SK-N-SH (cell line): ENCODE data around the gene AHCYL2. TPM values are rescaled to one million over a fixed set of nuclear protein-coding genes. Genes with fewer than 3 reads are reported as not detected.

ENCODE experiments used
- CTCF ChIA-PET: fragments of 300-600, 350-600 bp; formaldehyde crosslinking; extraction: SDS; loops from one replicate; lab custom pipeline; 2021; lab: Yijun Ruan, JAX
- POLR2A ChIA-PET: fragments of 350-600 bp; sonication (Branson Sonifier 250); formaldehyde crosslinking; extraction: SDS; loops from one replicate; lab custom pipeline; 2020; ENCODE audit warnings: antibody characterized with exemption, inconsistent platforms; lab: Yijun Ruan, JAX
- DNase-seq: peaks from one replicate; pipeline ENCODE4 v3.0.0; 2012
- H2AFZ ChIP-seq: fragments of 200-600 bp; sonication (generic); 2 replicates; pipeline ENCODE4 v1.8.1; 2016; ENCODE audit warnings: antibody characterized with exemption, mild to moderate bottlenecking, low read depth
- H3F3A ChIP-seq: fragments of 200-600 bp; sonication (generic); replicated peaks from 2 replicates; pipeline ENCODE3; 2016; ENCODE audit warnings: antibody characterized with exemption, mild to moderate bottlenecking; ENCODE audit not compliant: insufficient read depth
- H3K27ac ChIP-seq, 2 experiments: fragments of 200-500 bp in 1 of 2; fragments of 200-600 bp in 1 of 2; sonication (Bioruptor generic) in 1 of 2; sonication (generic), shearing (Covaris generic) in 1 of 2; 2 replicates each; pipeline versions ENCODE4 v1.5.1 to v1.6.1; 2014 to 2016; ENCODE audit warnings: low read depth in 2 of 2, inconsistent platforms in 1 of 2, low read length in 1 of 2, mild to moderate bottlenecking in 1 of 2, mixed read lengths in 1 of 2
- H3K27me3 ChIP-seq: fragments of 200-600 bp; sonication (generic), shearing (Covaris generic); 2 replicates; pipeline ENCODE4 v1.6.1; 2016; ENCODE audit warnings: mixed run types; ENCODE audit not compliant: insufficient read depth
- H3K36me3 ChIP-seq, 2 experiments: fragments of 200-500 bp in 1 of 2; fragments of 200-600 bp in 1 of 2; sonication (Bioruptor generic) in 1 of 2; sonication (generic) in 1 of 2; replicated peaks in 1 of 2; 2 replicates each; pipeline versions ENCODE3 to v1.5.1; 2014 to 2016; ENCODE audit warnings: low read length in 1 of 2, mild to moderate bottlenecking in 1 of 2; ENCODE audit not compliant: insufficient read depth in 2 of 2, control insufficient read depth in 1 of 2
- H3K4me1 ChIP-seq, 2 experiments: fragments of 200-500 bp in 1 of 2; fragments of 200-600 bp in 1 of 2; sonication (Bioruptor generic) in 1 of 2; sonication (generic), shearing (Covaris generic) in 1 of 2; 2 replicates each; pipeline versions ENCODE4 v1.5.1 to v1.6.1; 2014 to 2016; ENCODE audit warnings: low read depth in 1 of 2, low read length in 1 of 2, mixed run types in 1 of 2; ENCODE audit not compliant: insufficient read depth in 2 of 2, control insufficient read depth in 1 of 2
- H3K4me2 ChIP-seq: fragments of 200-600 bp; sonication (generic), shearing (Covaris generic); 2 replicates; pipeline ENCODE4 v1.6.1; 2017; ENCODE audit warnings: mixed run types
- H3K4me3 ChIP-seq, 2 experiments: fragments of 200-500 bp in 1 of 2; fragments of 200-600 bp in 1 of 2; sonication (Bioruptor generic) in 1 of 2; sonication (generic), shearing (Covaris generic) in 1 of 2; 2 replicates each; pipeline versions ENCODE4 v1.5.1 to v1.8.1; 2014 to 2016; ENCODE audit warnings: low read depth in 2 of 2, inconsistent platforms in 1 of 2, low read length in 1 of 2, mild to moderate bottlenecking in 1 of 2, mixed read lengths in 1 of 2, moderate library complexity in 1 of 2
- H3K79me2 ChIP-seq: fragments of 200-600 bp; sonication (generic); 2 replicates; pipeline ENCODE4 v1.8.1; 2017; ENCODE audit warnings: mild to moderate bottlenecking; ENCODE audit not compliant: insufficient read depth
- H3K9ac ChIP-seq: fragments of 200-600 bp; sonication (generic); 2 replicates; pipeline ENCODE4 v1.6.1; 2017; ENCODE audit warnings: mixed run types
- H3K9me2 ChIP-seq: fragments of 200-600 bp; sonication (generic); 2 replicates; pipeline ENCODE4 v1.6.1; 2017; ENCODE audit warnings: mixed run types
- H3K9me3 ChIP-seq: fragments of 200-600 bp; sonication (generic); 2 replicates; pipeline ENCODE4 v1.6.1; 2017; ENCODE audit warnings: mixed run types, mild to moderate bottlenecking, moderate library complexity
- H4K20me1 ChIP-seq: fragments of 200-600 bp; sonication (generic); 2 replicates; pipeline ENCODE4 v1.6.1; 2017; ENCODE audit warnings: mild to moderate bottlenecking, mixed run types; ENCODE audit not compliant: insufficient read depth
- CTCF ChIP-seq: fragments of 200-600 bp; sonication (generic); IDR thresholded peaks from 2 replicates; pipeline ENCODE4 v1.6.1; 2017; ENCODE audit warnings: antibody characterized with exemption, mild to moderate bottlenecking, moderate library complexity
- ELF1 ChIP-seq: IDR thresholded peaks from 2 replicates; pipeline ENCODE4 v1.4.0; 2012
- EP300 ChIP-seq, 2 experiments: IDR thresholded peaks; 2 replicates each; pipeline versions ENCODE4 v1.4.0 to v1.6.1; 2012; ENCODE audit warnings: borderline replicate concordance in 1 of 2, low read depth in 1 of 2, low read length in 1 of 2
- FOSL2 ChIP-seq: IDR thresholded peaks from 2 replicates; pipeline ENCODE4 v1.4.0; 2012; ENCODE audit warnings: low read depth, mild to moderate bottlenecking, moderate library complexity, borderline replicate concordance
- NRF1 ChIP-seq: IDR thresholded peaks from 2 replicates; pipeline ENCODE4 v1.6.1; 2012; ENCODE audit warnings: low read depth, mild to moderate bottlenecking, low read length
- POLR2AphosphoS5 ChIP-seq: IDR thresholded peaks from 2 replicates; pipeline ENCODE4 v1.6.1; 2012; ENCODE audit warnings: low read depth, low read length
- RAD21 ChIP-seq: IDR thresholded peaks from 2 replicates; pipeline ENCODE4 v1.6.1; 2012; ENCODE audit warnings: mild to moderate bottlenecking, low read length
- RCOR1 ChIP-seq: fragments of 150-350 bp; IDR thresholded peaks from 2 replicates; pipeline ENCODE4 v1.6.1; 2017; ENCODE audit warnings: antibody characterized with exemption, low read length
- RFX5 ChIP-seq: IDR thresholded peaks from 2 replicates; pipeline ENCODE4 v1.6.1; 2012; ENCODE audit warnings: mild to moderate bottlenecking, improper control_type of control experiment, low read length
- TAF1 ChIP-seq: IDR thresholded peaks from 2 replicates; pipeline ENCODE4 v1.6.1; 2012; ENCODE audit warnings: low read depth, mild to moderate bottlenecking, low read length, moderate library complexity, borderline replicate concordance
- ZBTB33 ChIP-seq: IDR thresholded peaks from 2 replicates; pipeline ENCODE4 v1.4.0; 2012; ENCODE audit warnings: low read depth, borderline replicate concordance
- WGBS: methylation state at CpG from one replicate; pipeline ENCODE4 v1.1.6; 2017; ENCODE audit warnings: low lambda C conversion rate; 5-methylcytosine and 5-hydroxymethylcytosine counted together
- polyA plus RNA-seq, 3 experiments: library from polyadenylated mRNA; depleted of rRNA; stranded (reverse); fragments of >200 nt; gene quantifications; 2 replicates each; pipeline ENCODE4 v1.2.3, GENCODE V29; 2012
- TF ChIP-seq, protein P1 (sequence below): fragments of 150-350 bp; IDR thresholded peaks from 2 replicates; pipeline ENCODE4 v1.6.1; 2016; ENCODE audit warnings: mild to moderate bottlenecking, low read depth, low read length
- TF ChIP-seq, protein P2 (sequence below): IDR thresholded peaks from 2 replicates; pipeline ENCODE4 v1.4.0; 2012; ENCODE audit warnings: low read depth
- TF ChIP-seq, protein P3 (sequence below): fragments of 150-350 bp; IDR thresholded peaks from 2 replicates; pipeline ENCODE4 v1.6.1; 2017; ENCODE audit warnings: antibody characterized with exemption, low read length, low read depth, borderline replicate concordance
- TF ChIP-seq, protein P4 (sequence below): IDR thresholded peaks from 2 replicates; pipeline ENCODE4 v1.6.1; 2012; ENCODE audit warnings: mild to moderate bottlenecking, low read depth, low read length, moderate library complexity

The AHCYL2 gene
- polyA plus RNA-seq, 1 of the 3 experiments (the other 2 are of a cell fraction): 20.4 TPM

DNA sequence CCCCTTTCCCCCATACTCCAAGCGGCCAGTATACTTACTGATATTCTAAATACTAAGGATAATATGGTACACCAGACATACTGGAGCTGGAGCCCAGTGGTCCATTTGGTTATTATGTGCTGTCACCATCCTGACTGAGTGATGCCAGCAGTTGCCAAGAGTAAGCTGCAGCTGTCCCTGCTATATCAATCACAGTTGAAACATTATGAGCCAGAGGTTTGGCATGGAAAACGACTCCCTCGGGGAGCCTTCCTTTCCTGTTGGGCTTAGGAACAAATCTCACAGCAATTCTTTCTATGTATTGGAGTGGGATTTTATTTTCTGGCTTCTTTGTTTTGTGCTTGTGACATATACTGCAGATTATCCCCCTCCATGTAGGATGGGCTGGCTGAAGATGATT is 242.0 kb downstream of the AHCYL2 start:
- no peak overlapping the region for H2AFZ ChIP-seq

More for the DNA sequence above, 242.0 kb downstream of the AHCYL2 start:
- H3K79me2 ChIP-seq: no peaks in the 10 kb centered on the region
- H3K9me3 ChIP-seq: no peaks in the 10 kb centered on the region
- H3K9me2 ChIP-seq: no peaks in the 10 kb centered on the region
- H3K4me1 ChIP-seq: peaks cover 0 to 23% of the 10 kb centered on the region in 2 experiments; a peak in 2 of 4 replicates
- no peak overlapping the region for H3K27ac ChIP-seq
- TF ChIP-seq, protein P1, sequence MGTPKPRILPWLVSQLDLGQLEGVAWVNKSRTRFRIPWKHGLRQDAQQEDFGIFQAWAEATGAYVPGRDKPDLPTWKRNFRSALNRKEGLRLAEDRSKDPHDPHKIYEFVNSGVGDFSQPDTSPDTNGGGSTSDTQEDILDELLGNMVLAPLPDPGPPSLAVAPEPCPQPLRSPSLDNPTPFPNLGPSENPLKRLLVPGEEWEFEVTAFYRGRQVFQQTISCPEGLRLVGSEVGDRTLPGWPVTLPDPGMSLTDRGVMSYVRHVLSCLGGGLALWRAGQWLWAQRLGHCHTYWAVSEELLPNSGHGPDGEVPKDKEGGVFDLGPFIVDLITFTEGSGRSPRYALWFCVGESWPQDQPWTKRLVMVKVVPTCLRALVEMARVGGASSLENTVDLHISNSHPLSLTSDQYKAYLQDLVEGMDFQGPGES: no peak
- no peak for TF ChIP-seq POLR2AphosphoS5
- TF ChIP-seq, protein P2, sequence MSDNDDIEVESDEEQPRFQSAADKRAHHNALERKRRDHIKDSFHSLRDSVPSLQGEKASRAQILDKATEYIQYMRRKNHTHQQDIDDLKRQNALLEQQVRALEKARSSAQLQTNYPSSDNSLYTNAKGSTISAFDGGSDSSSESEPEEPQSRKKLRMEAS: no peak
- TF ChIP-seq NRF1: no peak
- TF ChIP-seq ZBTB33: no peak
- TF ChIP-seq CTCF: no peak
- TF ChIP-seq, protein P3, sequence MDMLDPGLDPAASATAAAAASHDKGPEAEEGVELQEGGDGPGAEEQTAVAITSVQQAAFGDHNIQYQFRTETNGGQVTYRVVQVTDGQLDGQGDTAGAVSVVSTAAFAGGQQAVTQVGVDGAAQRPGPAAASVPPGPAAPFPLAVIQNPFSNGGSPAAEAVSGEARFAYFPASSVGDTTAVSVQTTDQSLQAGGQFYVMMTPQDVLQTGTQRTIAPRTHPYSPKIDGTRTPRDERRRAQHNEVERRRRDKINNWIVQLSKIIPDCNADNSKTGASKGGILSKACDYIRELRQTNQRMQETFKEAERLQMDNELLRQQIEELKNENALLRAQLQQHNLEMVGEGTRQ: no peak
- no peak for TF ChIP-seq RFX5
- no peak for TF ChIP-seq RAD21
- TF ChIP-seq ELF1: no peak
- no peak for TF ChIP-seq RCOR1
- TF ChIP-seq EP300 (IDR thresholded peaks at IDR 0.05; ENCODE audit: borderline replicate concordance in 1 of 2, low read depth in 1 of 2, low read length in 1 of 2): no peak
- no peak for TF ChIP-seq FOSL2
- TF ChIP-seq TAF1: no peak
- TF ChIP-seq, protein P4, sequence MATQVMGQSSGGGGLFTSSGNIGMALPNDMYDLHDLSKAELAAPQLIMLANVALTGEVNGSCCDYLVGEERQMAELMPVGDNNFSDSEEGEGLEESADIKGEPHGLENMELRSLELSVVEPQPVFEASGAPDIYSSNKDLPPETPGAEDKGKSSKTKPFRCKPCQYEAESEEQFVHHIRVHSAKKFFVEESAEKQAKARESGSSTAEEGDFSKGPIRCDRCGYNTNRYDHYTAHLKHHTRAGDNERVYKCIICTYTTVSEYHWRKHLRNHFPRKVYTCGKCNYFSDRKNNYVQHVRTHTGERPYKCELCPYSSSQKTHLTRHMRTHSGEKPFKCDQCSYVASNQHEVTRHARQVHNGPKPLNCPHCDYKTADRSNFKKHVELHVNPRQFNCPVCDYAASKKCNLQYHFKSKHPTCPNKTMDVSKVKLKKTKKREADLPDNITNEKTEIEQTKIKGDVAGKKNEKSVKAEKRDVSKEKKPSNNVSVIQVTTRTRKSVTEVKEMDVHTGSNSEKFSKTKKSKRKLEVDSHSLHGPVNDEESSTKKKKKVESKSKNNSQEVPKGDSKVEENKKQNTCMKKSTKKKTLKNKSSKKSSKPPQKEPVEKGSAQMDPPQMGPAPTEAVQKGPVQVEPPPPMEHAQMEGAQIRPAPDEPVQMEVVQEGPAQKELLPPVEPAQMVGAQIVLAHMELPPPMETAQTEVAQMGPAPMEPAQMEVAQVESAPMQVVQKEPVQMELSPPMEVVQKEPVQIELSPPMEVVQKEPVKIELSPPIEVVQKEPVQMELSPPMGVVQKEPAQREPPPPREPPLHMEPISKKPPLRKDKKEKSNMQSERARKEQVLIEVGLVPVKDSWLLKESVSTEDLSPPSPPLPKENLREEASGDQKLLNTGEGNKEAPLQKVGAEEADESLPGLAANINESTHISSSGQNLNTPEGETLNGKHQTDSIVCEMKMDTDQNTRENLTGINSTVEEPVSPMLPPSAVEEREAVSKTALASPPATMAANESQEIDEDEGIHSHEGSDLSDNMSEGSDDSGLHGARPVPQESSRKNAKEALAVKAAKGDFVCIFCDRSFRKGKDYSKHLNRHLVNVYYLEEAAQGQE: no peak
- no peaks in the 10 kb centered on the region for H4K20me1 ChIP-seq
- POLR2A ChIA-PET: interaction anchor here (0.5 kb wide), 1 partner anchor 231 kb away, joined by 4 read pairs; no protein-coding TSS in a partner anchor
- no peak overlapping the region for H3K9ac ChIP-seq
- no peak for DNase-seq
- CTCF ChIA-PET: interaction anchor here (11.3 to 14.8 kb wide), 3 partner anchors 95 to 248 kb away, joined by 128 to 397 read pairs (median 153); no protein-coding TSS in a partner anchor
- H3F3A ChIP-seq: no peaks in the 10 kb centered on the region
- peaks cover 0 to 14% of the 10 kb centered on the region in 2 experiments for H3K36me3 ChIP-seq
- no peaks in the 10 kb centered on the region for H3K27me3 ChIP-seq
- no peak overlapping the region for H3K4me2 ChIP-seq
- no peak overlapping the region for H3K4me3 ChIP-seq
- 94% methylated on average over 3 of the region's 3 CpGs for WGBS
